ENCODE measurements around the gene CFAP97D1.

Gene CFAP97D1

DNA sequence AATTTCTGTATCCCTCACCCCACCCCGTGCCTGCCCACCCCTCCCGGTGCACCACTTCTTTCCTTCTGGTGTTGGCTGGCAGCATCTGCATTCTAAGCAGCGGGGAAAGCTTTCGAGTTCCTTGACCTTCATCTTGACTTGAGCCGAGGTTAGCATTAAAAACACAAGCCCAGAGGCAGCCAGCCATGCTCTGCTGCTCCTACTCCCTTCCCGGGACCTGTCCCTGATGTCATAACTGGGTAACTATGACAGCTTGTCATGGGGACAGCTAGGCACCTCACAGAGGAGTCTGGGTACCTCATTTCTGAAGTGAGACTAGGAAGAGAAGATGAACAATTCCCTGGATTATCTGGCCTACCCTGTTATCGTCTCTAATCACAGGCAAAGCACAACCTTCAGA lies at the start of gene CFAP97D1:
Gene CFAP97D1 (plus strand): TSS at position 301 of the 400 bp plus-strand sequence. CDS start 28 bp downstream, at position 329.
- DNase-seq (ENCODE audit: low spot score) = no peak

DNA sequence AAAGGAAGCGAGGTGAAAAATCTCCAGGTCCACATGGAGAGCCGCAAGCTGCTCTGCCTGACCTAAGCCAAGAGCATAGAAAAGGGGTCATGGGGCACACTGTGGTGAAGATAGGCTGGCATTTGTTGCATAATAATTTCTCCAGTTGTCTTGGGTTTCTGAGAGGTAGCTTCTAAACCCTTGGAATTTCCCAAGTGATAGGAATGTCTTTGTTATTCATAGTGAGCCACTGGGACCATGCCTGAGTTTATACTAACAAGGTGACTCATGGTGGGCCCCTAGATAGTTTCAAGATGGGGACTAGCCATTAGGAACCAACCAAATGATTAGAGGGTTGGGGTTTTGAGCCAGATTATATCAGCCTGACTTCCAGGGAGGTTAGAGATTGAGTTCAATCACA lies 47.3 kb upstream of the CFAP97D1 start:
- DNase-seq (ENCODE audit: low spot score) = no peak

DNA sequence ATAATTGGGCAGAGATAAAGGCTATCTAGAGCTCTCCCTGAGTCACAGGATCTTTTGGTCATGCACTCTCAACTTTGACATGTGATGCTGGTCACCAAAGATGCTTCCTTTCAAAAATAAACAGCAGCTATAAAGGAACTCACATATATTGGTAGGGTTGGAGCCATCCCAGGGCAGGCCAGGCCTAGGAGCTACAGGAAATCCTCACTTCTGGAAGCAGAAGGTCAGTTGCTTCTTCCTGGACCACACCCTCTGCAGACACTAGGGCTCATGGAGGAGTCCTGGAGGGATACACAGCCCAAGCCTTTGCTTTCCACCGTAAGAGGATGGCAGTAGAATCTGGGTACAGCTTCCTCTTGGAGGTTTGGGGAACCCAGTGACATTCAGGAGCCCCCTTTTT lies 46.3 kb upstream of the CFAP97D1 start:
- no peak for DNase-seq (ENCODE audit: low spot score)

DNA sequence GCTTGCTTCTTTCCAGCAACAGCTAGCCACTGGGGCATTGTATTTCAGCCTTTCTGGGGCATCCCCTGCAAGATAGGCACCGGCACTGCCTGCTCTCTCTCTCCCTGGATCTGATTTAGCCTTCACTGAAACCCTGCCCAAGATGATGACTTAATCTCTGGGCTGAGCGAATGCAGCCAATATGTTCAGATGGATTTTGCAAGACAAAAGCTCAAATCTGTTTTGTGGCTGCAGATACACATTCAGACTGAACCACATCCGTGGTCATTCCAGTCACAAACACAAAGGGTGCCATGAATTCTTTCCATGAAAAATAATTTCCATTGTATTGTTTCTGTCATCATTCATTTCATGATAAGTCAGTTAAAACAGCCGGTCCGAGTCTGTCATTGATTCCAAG lies 45.9 kb upstream of the CFAP97D1 start:
- DNase-seq (ENCODE audit: low spot score) = no peak

DNA sequence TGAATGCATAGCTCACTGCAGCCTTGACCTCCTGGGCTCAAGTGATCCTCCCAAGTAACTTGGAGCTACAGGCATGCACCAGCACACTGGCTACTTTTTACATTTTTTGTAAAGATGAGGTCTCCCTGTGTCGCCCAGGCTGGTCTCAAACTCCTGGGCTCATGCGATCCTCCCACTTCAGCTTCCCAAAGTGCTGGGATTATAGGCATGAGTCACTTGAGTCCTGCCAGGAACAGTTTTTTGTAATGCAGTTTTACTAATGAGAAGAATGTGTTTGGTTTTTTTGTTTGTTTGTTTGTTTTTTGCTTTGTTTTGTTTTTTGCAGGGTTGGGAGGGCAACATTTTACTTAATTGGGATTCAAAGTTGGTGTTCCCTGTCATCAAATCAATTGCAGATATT lies 43.8 kb upstream of the CFAP97D1 start:
- DNase-seq (ENCODE audit: low spot score) = no peak

DNA sequence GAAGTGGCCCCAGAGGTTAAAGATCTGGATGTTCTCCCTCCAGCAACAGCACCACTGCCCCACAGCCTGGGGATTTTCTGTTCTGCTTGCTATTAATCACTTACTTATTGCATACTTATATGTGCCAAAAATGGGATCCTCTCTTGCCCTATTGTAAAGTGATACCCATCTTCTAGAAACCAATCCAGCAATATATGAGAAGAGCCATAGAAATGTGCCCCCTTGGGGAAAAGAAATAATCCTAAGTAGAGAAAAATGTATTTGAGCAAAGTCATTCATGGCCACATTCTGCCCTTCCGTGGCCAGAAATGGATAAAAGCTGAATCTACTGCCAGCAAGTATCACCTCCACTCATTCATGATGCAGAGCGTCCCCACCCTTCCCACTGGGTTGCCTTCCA lies 42.5 kb upstream of the CFAP97D1 start:
- no peak for DNase-seq (ENCODE audit: low spot score)

DNA sequence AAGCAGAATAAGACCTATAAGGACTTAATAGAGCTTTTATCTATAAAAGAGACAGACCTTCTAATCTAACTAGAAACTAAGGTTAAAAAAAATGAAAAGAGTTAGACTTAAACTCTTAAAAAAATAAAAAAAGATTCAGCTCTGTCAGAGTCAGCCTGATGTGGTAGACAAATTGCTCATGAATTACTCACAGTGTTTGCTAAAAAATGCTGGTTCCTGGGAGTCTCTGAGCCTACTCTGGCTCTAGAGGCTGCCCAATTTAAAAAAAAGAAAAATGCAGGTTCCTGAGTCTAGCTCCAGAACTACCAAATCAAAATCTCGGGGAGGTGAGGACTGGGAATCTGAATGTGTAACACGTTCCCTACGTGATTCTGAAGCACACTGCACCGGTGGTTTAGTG lies 39.7 kb upstream of the CFAP97D1 start:
- DNase-seq (ENCODE audit: low spot score) = no peak

DNA sequence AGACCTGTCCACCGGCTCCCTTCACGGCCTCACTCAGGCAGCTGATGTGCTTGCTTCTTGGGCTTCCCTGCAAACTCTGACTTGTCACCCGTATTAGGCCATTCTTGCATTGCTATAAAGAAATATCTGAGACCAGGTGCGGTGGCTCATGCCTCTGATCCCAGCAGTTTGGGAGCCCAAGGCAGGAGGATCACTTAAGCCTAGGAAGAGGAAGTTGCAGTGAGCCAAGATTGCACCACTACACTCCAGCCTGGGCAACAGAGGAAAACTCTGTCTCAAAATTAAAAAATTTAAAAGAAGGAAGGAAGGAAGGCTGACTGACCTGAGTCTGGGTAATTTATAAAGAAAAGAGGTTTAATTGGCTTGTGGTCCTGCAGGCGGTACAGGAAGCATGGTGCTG lies 38.6 kb upstream of the CFAP97D1 start:
- no peak for DNase-seq (ENCODE audit: low spot score)

DNA sequence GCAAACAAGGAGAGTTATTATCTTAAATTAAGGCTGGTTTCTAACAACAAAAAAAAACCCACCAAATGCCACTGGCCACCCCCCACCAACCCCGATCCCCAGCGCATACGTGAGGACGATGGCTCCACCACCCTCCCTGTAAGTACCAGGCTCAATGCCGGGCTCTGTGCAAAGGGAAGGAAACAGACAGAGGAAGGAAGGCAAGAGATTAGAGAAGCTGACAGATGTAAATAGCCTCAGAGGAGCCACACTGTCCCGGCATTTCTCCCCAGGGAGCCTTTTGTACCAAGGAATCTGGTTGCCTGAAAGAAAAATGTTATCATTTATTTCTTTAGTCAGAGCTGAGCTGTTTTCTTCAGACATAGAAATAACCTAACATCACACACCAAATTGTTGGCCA lies 34.7 kb upstream of the CFAP97D1 start:
- no peak for DNase-seq (ENCODE audit: low spot score)

DNA sequence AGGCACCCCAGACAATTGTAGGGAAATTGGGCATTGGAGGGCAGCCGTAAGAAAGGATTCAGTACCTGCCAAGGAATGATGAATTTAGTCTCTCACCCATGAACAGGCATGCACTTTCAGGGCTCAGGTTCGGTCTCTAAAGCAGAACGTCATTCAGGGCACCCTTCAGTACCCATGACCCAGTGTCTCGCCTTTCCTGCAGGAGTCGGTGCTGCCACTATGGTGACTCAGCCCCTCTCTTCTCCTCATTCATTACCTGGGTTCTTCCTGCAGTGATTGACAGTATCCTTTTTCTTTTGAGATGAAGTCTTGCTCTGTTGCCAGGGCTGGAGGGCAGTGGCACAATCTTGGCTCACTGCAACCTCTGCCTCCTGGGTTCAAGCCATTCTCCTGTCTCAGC lies 30.1 kb upstream of the CFAP97D1 start:
- no peak for DNase-seq (ENCODE audit: low spot score)

DNA sequence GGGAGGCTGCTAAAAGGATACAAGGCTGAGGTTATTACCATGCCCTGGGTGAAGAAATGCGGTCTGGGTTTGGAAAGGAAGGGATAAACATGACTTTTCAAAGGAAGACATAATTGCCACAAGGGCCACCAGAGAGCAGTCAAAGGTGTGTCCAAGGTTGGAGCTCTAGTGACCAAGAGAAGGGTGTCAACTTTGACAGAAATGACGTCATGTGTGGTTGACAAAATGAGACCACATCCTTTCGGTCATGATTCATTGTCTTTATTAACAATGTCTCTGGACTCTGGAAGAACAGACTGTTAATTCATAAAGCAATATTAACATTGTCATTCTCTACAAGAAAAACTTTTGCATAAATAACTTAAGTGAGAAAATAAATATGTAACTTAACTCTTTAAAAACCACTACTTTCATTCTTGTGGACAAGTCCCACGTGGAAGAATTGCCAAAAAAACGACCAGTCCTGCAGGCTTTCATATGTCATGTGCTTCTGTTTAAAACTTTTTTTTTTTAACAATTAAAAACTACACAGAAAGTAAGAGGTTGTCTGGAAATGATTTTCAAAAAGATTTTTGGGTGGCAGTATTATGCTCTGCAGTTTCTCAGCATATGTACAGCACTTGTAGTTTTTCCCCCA lies 26.6 kb upstream of the CFAP97D1 start:
- DNase-seq (ENCODE audit: low spot score) = no peak

DNA sequence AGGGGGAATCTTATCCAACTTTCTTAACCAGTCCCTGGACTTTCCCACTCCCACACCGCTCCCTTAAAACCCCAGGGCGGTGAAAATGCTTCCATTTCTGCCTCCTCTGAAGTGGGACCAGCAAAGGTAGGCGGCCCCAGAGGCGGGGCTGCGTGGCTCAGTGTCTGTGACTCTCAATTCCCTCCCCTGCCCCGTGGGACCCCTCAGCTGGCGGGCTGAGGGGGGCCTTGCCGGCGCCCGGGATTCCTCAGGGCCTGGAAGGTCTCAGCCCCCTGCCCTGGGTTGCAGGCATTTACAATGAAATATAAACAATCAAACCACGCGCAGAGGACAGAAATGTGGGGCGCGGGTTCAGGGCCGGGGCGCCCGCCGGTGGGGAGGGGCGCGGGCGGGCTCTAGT lies 25.3 kb upstream of the CFAP97D1 start:
- DNase-seq (ENCODE audit: low spot score) = no peak

DNA sequence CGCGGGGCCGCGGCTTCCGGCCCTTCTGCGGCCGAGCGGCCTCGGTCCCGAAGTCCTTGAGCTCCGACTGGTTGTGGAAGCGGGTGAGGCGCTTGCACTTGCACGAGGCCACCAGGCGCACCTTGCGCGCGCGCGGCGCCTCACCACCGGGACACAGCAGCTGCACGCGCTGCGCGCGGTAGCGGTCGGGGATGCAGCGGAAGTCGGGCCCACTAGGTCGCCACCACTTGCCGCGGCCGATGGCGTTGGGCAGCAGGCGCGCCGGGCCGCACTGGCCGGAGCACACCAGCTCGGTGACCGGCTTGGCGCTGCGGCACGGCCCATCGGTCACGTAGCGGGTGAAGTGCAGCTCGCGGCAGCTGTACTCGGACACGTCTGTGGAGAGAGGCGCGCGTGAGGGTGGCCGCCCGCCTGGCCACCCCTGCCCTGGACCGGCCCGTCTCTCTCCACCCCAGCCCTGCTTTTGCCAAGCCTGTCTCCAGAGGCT lies 24.8 kb upstream of the CFAP97D1 start:
- DNase-seq (ENCODE audit: low spot score) = peak; percentile 85

DNA sequence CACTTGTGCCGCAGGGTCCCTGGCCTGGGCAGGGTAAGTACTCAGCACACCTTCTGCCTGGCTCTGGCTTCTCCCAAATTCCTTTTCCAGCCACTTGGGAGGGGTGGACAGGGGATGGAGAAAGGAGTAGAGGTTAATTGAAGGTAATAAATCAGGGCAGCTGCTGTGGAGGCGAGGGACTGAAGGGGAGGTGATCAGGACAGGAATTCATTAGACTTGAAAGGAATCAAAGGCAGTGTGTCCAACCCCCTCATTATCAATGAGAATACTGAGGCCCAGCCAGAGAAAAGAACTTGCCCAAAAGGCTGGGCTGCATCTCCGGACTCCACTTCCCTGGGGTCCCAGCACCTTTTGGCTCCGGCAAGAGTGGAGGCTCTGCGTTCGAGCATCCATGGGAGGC lies 24.0 kb upstream of the CFAP97D1 start:
- no peak for DNase-seq (ENCODE audit: low spot score)

DNA sequence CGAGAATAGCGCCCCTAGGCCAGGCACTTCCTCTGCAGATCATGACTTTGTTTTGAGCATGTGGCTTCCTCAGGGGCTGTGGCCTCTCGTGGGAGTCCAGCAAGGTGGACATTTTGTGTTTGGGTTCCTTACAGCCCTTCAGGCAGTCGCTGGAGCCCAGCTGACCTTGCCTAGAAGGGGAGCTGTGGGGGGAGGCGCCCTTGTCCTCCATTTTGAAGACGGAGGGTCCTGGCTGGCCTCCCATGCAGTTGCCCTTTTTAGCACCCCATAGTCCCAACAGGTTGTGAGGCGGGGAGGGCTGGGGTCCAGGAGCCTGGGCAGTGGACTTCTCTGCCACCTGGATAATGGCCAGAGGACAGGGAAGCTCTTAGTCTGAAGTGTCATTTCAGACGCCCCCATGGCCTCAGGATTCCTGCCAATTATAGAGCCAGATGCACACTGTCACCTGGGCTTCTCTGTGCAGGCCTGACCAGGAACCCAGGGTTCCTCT lies 23.0 kb upstream of the CFAP97D1 start:
- DNase-seq (ENCODE audit: low spot score) = no peak

DNA sequence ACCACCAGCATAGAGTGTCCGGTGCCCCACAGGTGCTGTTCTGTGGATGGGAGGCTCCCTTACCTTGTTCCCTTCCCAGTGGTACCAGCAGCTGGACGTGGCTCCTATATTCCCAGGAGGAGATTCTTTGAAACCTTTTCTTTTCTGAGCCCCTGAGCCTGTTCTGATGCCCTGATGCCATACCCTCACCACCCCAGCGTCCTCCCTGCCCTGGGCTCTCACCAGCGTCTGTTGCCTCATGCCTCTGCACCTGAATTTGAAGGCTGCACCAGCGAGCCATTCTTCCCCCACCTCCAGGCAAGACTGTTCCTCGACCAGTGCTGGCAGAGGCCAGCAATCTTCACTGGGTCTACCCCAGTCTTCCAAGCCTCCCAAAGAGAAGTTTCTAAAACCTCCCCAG lies 22.1 kb upstream of the CFAP97D1 start:
- DNase-seq (ENCODE audit: low spot score) = no peak

DNA sequence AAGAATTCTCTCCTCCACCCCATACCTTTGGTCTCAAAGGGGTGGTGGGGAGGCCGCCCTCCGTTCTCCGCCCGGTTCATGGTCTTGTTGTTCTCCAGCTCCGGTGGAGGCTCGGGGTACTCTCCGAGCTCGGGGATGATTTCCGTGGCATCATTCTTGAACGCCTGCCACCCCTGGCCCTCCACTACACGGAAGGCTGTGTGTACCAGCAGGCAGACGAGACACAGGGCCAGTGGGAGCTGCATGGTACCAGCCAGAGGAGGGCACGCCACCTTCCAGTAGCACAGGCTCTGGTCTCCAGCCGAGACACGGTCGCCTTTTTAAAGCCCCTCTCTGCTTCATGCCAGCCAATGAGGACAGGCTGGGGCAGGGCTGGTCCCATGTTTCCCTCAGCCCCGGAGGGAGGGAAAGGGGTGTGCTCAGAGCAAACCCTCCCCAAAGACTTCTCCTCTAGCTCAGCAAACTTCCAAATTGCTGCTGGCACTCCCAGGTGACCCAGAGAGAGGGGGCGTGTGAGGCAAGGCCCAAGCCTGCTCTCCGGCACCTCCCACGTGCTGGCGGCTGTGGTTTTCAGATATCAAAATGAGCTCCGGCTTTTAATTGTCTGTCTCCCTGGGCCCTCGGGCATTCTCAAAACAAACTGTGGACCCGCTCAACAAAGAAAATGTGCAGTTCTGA lies 21.6 kb upstream of the CFAP97D1 start, which contains the start of gene SOST:
Gene SOST (minus strand): TSS at position 295 of the 678 bp plus-strand sequence. CDS start 50 bp downstream, at position 245.
- no peak for DNase-seq (ENCODE audit: low spot score)

DNA sequence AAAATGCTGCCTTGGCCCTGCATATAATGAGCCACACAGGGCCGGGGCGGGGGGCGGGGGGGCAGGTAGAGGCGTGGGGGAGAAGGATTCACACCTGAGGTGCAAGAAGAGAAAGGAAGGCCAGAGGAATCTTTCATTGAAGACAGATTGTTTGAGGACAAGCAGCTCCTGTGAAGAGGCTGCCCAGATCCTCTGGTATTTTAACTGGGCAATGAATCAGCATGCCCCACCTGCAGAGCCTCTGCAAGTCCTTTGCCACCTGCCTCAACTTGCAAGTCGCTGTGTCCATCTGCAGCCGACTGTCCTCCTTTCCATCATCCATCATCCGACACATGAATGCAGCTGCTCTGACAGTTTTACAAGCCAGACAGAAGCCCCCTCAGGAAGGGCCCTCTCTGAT lies 20.4 kb upstream of the CFAP97D1 start:
- no peak for DNase-seq (ENCODE audit: low spot score)

DNA sequence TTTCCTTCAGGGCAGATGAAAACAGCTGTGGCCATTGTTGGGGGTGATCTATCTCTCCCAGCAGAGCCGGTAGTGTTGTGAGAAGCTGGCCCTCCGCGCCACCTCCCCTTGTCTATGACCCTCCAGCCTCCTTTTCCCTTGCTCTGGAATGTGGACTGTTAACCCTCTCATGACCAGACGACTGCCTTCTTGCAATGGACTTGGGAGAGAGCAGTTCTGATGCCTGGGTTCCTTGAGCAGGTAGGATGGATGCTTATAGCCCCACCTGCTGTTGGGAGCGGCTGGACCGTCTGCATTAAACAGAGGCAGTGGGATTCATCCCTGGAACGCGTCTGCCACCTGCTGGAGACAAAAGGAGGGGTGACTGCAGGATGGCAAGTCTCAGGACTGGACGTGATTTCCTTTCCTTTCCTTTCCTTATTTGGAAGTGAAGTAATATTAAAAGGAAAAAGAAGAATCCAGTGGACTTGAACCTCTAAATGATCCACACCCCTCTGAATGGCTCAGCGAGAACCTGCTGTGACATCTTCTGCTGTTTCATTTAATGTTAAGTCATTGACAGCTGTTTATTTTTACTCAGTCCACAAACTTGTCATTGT lies 19.9 kb upstream of the CFAP97D1 start:
- peak; percentile 98 for DNase-seq (ENCODE audit: low spot score)

DNA sequence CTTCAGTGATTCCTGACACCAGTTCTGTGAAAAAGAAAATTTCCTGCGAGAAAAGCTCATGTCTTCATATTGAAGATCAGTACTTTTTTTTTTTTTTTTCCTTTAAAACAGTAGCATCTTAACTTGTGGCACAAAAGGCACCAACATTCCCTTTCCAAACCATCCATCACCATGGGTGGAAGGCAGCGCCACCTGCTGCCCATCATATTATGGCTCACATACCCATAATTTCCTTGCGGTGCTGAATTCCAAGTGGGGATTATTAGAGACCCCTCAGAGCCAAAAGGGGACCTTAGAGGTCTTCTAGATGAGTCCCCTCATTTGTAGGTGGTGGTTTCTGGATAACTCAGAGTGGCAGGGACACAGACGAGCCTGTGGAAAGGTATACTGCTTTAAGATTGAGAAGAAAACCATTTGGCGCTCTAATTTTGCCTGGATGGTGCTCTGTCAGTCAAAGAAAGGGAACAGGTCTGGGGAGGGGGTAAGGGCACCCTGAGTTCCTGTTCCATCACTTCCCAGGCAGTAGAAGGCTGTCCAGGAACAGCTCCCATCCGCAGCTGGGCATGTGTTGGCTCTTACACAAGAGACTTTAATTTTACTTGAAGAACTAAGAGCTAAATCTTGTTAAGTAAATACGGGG lies 13.7 kb upstream of the CFAP97D1 start:
- DNase-seq (ENCODE audit: low spot score) = no peak

DNA sequence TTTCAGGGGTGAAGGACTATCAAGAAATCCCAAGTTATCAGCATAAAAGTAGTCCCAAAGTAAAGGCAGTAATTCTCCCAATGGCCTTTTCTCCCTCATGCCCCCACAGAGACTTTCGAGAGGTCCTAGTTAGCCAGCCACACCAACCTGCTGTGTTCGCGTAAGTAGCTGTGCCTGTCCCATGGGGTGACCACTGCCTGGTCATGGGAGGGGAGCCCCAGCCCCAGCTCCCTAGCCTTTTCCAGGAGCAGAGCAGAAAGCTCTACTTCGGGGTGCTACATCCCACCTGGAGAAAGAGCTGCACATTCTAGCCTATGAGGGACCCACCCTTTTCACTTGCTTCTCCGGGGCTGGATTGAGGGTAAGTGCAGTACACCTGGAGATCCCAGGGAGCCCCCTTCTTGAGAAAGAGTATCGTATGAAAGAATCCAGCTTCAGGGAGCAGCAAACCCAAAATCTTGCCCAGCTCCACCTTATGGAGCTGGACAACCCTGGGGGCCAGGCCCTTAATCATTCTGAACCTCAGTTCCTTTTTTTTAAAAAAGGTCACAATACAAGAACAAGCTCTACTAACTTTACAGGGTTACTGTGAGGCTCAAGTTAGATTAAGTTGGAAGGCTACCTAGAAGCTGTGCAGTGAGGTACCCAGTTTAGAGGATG lies 13.1 kb upstream of the CFAP97D1 start:
- DNase-seq (ENCODE audit: low spot score) = no peak

DNA sequence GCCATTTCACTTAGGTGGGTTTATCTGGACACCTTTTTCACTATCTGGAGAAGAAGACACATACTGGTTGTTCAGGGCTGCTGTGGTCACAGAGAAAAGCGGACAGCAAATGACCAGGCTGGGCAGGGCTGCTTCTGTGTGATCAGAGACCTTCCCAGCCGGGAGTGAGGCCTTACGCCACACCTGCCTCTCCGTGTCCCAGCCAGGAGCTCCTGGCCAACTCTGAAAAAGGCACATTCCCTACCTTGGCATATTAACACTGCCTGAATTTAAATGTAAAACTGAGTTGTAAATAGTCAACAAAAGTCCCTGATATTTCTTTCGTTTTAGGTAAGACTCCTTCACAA lies 12.5 kb upstream of the CFAP97D1 start:
- DNase-seq (ENCODE audit: low spot score) = no peak
